Stimulated activated naive CD8-positive, alpha-beta T cell treated with anti-CD3 and anti-CD28 coated beads, Interleukin-15, amount 100 ng/mL, for 72 hours (primary cell): ENCODE measurements around the gene MANBA.

Source experiments
- ATAC-seq: fragments of 150-1000 bp; cut with Tn5 transposase; 2 replicates; pipeline ENCODE4 v1.10.0; 2021; ENCODE audit warnings: mild to moderate bottlenecking, moderate library complexity
- DNase-seq, 2 donors: peaks; one replicate each; pipeline ENCODE4 v3.0.0; 2021 to 2022
- H3K27ac Mint-ChIP-seq, 2 donors: one replicate each; pipeline ENCODE4 v1.8.0; 2022; ENCODE audit warnings: mild to moderate bottlenecking in 2 of 2, mixed read lengths in 2 of 2, moderate library complexity in 2 of 2
- H3K27me3 Mint-ChIP-seq: one replicate; pipeline ENCODE4 v1.8.0; 2022; ENCODE audit warnings: mixed read lengths
- H3K4me1 Mint-ChIP-seq: one replicate; pipeline ENCODE4 v1.8.0; 2022; ENCODE audit warnings: mild to moderate bottlenecking, mixed read lengths
- H3K4me3 Mint-ChIP-seq, 2 donors: one replicate each; pipeline ENCODE4 v1.8.0; 2022; ENCODE audit warnings: mild to moderate bottlenecking in 2 of 2, mixed read lengths in 2 of 2, moderate library complexity in 1 of 2
- H3K9me3 Mint-ChIP-seq, 2 donors: one replicate each; pipeline ENCODE4 v1.8.0; 2022; ENCODE audit warnings: mixed read lengths in 2 of 2

The MANBA gene

DNA sequence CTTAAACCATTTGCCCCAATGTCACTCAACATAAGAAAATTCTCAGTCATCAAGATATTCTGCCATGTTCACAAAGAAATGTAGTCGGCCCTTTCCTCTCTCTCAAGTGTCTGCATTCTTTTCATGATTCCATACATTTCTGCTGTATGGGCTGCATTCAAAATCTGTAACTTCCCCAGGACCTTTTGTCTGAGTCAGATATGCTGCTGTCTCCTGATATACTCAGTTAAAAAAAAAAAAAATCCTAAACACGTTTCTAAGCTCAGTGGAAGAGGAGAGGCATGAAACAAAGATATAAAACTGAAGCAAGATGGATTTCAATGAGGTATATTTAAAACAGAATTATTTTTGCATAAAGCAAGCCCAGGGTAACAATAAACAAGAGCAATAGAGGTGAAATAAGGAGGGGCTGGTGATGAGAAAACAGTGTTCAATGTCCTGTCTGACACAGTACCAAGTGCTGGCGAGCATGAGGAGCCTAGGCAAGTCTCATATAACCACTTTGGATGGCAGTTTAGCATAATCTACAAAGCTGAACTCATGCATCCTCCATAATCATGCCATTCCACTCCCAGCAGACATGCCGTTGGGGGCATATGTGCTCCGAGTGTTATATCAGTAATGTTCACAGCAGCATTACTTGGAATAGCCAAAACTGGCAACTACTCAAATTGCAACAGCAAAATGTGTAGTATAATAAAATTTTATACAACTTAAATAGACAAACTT lies 76.7 kb downstream of the MANBA start:
- no peak overlapping the region for H3K27ac Mint-ChIP-seq
- DNase-seq (no peak), ATAC-seq (no peak)
- H3K27me3 Mint-ChIP-seq, result no peaks in the 10 kb centered on the region
- no peaks in the 10 kb centered on the region for H3K9me3 Mint-ChIP-seq
- no peak overlapping the region for H3K4me3 Mint-ChIP-seq
- H3K4me1 Mint-ChIP-seq, result no peaks in the 10 kb centered on the region

DNA sequence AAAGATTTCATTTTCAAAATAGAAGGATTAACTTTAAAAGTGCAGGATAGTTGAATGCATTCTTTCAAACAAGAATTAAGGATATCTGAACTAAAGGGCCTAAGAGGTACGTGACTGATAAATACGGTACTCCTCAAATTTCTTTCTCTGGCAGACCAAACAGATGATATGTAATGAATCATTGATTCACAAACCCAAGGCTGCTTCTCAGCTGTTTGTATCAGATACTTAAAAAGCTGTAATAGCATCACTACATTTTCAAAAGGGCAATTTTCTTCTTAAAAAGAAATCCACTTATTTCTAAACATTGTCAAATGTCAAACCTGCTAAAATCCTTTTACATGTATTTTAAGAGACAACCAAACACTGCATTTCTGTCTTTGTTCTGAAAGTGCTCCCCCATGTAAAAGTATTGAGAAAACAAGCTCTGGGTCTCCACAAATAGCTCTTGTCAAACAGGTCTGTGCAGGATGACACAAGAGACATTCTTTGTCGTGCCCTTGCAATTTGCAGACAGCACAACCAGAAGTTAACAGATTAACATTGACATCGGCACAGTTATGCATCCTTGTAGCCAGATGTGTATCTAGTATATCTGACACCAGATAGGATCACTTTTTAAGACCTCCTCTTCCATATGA lies 82.0 kb downstream of the MANBA start:
- DNase-seq (no peak), ATAC-seq (no peak)
- Mint-ChIP-seq H3K4me3 (no peak overlapping the region), H3K27ac (no peak overlapping the region), H3K9me3 (no peaks in the 10 kb centered on the region), H3K4me1 (peaks cover 6% of the 10 kb centered on the region), H3K27me3 (no peaks in the 10 kb centered on the region)

DNA sequence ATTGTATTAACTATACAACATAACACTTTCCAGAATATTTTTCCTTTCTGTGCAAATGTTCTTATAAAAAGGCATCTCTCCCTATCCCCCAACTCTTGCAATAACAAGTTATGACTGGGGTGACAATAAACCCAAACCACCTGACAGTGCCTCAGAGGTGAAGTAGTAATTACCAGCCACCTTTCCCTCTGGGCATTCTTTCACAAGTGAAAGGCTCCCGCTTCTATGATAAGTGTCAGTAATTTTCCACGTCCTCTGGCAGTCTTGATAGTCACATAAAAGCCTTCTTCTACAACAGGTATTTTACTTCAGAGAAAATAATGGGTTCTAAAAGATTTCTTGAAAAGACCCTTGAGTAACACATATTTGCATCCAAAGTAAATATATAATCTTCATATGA lies 82.7 kb downstream of the MANBA start:
- ATAC-seq (no peak), DNase-seq (no peak)
- Mint-ChIP-seq H3K27me3 (no peaks in the 10 kb centered on the region), H3K4me3 (no peak overlapping the region), H3K4me1 (peaks cover 6% of the 10 kb centered on the region), H3K27ac (no peak overlapping the region), H3K9me3 (no peaks in the 10 kb centered on the region)

DNA sequence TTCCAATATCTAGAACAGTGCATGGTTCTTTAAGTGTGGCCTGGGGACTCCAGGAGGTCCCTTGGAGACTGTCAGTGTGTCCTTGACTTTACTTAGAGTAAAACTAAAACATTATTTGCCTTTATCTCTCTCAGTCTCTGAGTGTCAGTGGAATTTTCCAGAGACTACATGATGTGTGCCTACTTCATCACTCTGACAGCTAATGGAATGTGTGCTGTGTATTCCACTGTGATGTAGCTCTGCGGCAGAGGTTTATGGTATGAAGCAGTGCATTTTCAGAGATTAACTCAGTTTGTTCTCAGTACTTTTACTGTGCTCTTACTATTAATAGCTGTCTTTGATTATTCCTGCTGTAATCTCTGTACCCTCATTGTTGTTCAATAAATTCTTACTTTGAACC lies 85.6 kb downstream of the MANBA start:
- Mint-ChIP-seq H3K27me3 (no peaks in the 10 kb centered on the region), H3K9me3 (no peaks in the 10 kb centered on the region)
- no peak for ATAC-seq

DNA sequence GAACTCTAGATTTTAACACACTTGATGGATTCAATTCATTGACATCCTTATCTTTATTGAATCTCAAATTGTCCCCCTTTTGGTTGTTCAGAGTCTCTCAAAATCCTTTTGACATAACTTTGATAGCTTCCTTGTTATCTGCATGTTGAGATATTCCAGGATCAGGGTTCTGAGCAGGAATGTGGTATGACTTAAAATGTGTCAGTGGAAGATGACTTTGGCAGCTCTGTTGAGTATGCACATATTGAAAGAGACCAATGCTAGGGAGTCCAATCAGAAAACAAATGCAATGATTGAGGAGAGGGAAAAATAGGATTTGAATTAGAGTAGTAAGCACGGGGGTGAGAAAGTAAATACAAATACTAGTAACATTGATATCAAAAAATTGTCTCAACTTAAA lies 93.8 kb downstream of the MANBA start:
- no peak overlapping the region for H3K27ac Mint-ChIP-seq
- H3K9me3 Mint-ChIP-seq, result no peaks in the 10 kb centered on the region
- no peaks in the 10 kb centered on the region for H3K4me1 Mint-ChIP-seq
- no peak overlapping the region for H3K4me3 Mint-ChIP-seq
- ATAC-seq, result no peak
- DNase-seq, result no peak
- H3K27me3 Mint-ChIP-seq, result no peaks in the 10 kb centered on the region

More for the DNA sequence above, 85.6 kb downstream of the MANBA start:
- no peak for DNase-seq
- Mint-ChIP-seq H3K27ac (no peak overlapping the region), H3K4me3 (no peak overlapping the region), H3K4me1 (peaks cover 6% of the 10 kb centered on the region)

DNA sequence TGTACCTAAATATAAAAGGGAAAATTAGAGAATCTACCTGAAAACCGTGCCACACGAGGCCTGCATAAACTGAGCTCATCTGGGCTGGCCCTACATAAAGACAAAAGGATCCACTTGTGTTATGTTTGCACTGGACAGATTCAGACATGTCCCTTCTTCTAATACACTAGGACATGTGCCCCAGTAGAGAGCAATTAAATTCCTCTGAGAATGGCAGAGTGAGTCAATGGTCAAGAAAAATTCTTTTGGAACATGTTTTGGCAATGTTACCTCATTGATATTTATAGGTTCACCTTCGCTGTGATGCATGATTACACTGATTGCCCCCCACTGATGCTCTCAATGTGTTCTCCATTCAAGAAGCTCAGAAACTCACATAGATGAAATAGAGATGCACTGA lies 95.2 kb downstream of the MANBA start:
- ATAC-seq, result no peak
- DNase-seq, result no peak
- Mint-ChIP-seq H3K4me3 (no peak overlapping the region), H3K27me3 (no peaks in the 10 kb centered on the region), H3K9me3 (no peaks in the 10 kb centered on the region), H3K27ac (no peak overlapping the region), H3K4me1 (no peaks in the 10 kb centered on the region)

DNA sequence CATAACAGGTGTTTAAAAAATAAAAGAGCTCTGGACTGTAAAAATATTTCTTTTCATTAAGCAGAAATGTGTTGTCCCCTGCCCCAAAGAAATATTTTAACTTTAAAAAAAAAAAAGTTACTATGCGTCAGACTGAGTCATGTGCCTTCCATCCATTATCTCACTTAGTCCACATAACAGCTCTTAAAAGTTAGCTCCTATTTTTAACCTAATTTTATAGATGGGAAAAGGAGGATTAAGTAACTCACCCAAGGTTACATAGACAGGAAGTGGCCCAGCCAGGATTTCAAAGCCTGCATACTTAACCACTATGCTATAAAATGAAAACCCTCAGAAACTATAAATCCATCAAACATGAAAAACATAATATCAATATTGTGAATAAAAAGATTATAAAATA lies 97.7 kb downstream of the MANBA start:
- no peak overlapping the region for H3K27ac Mint-ChIP-seq
- no peaks in the 10 kb centered on the region for H3K9me3 Mint-ChIP-seq
- DNase-seq, result no peak
- no peak for ATAC-seq
- H3K27me3 Mint-ChIP-seq, result no peaks in the 10 kb centered on the region
- H3K4me1 Mint-ChIP-seq, result no peaks in the 10 kb centered on the region
- H3K4me3 Mint-ChIP-seq, result no peak overlapping the region

DNA sequence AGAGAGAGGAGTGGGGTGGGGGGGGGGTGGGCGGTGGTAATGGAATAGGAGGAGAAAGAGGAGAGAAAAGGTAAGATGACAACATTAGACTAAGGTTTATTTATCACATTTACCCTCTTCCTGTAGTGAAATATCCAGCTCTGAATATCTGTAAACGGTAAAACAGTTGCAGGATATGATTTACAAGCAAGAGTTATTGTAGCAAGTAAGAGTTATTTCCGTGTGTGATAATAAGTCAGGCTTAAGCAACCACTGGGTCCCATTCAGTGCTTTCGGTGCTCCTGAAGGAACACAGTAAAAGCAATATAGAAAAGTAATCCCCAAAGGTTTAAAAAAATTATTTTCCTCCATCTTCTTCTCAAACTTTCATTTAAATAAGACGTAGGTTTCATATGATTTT lies 103.6 kb downstream of the MANBA start:
- DNase-seq, result no peak
- no peak for ATAC-seq
- no peaks in the 10 kb centered on the region for H3K9me3 Mint-ChIP-seq
- H3K4me1 Mint-ChIP-seq, result no peaks in the 10 kb centered on the region
- no peak overlapping the region for H3K27ac Mint-ChIP-seq
- no peaks in the 10 kb centered on the region for H3K27me3 Mint-ChIP-seq
- no peak overlapping the region for H3K4me3 Mint-ChIP-seq

DNA sequence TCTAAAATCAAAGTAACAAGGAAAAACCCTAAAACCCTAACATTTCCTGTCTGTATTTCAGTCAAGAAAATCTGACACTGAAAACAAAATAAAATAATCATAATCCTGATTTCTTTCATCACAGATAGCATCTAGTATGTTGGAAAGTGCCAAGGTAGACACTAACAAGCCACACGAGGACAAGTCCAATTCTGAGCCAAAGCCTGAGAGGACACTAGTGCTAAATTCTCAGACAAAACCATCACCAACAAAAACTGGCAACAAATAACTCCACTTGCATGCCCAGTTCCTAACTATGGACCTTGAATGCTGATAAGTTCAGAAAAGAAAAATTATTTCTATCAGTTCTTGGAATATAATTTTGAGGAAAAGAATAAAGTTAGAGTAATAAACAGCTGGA lies 113.7 kb downstream of the MANBA start:
- H3K27me3 Mint-ChIP-seq, result no peaks in the 10 kb centered on the region
- peaks cover 15% of the 10 kb centered on the region for H3K4me1 Mint-ChIP-seq
- ATAC-seq (no peak), DNase-seq (no peak)
- H3K27ac Mint-ChIP-seq, result no peak overlapping the region
- H3K4me3 Mint-ChIP-seq, result no peak overlapping the region
- H3K9me3 Mint-ChIP-seq, result no peaks in the 10 kb centered on the region

DNA sequence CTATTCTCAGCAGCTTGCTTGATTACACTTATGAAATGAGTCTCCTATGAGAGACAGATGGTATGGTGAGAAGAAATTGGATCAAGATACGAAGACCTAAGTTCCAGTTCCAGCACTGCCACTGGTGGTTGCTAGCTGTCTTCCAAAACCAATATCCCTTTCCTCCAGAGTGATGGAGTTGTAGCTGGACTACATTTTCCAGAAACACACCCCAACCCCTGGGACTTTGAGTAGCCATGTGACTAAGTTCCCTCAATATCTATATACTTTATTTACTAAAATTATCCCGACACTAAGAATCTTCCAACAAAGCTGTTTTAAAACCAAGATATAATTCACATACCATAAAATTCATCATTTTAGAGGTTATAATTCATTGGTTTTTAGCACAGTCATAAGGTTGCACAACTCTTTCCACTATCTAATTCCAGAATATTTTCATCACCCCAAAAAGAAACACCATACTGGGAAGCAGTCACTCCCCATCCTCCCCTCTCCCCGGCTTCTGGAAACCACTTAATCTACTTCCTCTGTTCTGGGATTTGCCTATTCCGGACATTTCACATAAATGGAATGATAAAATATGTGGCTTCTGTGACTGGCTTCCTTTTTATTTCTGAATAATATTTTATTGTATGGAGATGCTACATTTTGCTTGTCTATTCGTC lies 118.0 kb downstream of the MANBA start:
- H3K27ac Mint-ChIP-seq, result no peak overlapping the region

DNA sequence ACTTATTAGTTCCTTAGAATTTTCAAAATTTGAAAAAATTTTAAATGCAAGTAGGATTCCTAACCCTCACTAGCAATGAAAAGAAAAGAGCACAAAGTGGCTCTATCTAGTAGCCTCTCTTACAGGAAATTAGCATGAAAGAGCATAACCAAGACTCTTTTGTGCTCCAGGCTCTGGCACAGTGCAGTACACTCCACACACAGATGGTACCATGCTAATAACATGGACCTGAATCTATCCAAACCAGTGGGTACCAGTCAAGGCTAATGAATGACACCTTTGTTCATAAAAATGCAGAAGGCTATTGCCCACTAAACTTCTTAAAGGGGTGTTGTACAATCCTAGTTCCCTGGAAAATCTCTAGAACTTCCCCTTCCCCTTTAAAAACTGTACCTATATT lies 119.0 kb downstream of the MANBA start:
- no peak overlapping the region for H3K4me3 Mint-ChIP-seq
- DNase-seq (no peak), ATAC-seq (no peak)
- H3K27ac Mint-ChIP-seq, result no peak overlapping the region
- H3K9me3 Mint-ChIP-seq, result no peaks in the 10 kb centered on the region
- H3K27me3 Mint-ChIP-seq, result no peaks in the 10 kb centered on the region
- H3K4me1 Mint-ChIP-seq, result peaks cover 11% of the 10 kb centered on the region

More for the DNA sequence above, 118.0 kb downstream of the MANBA start:
- DNase-seq (no peak), ATAC-seq (no peak)
- Mint-ChIP-seq H3K4me3 (no peak overlapping the region), H3K9me3 (no peaks in the 10 kb centered on the region), H3K27me3 (no peaks in the 10 kb centered on the region), H3K4me1 (peaks cover 20% of the 10 kb centered on the region)

DNA sequence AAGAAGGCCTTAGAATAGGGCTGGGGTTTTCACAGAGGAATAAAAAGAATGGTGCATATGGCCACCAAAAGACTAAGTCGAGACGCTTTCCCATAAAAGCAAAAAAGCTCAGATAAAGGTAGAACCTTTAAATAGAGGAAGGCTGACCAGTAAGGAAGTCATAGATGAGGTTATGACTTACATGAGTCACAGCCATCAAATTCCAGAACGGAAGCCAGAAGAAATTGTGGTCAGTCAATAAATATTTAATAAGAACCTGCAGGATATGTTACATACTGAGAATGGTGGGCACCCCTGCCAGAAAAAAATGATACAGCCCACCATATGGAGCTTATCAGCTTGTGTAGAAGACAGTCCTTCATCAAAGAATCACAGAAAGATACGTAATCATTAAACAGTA lies 120.1 kb downstream of the MANBA start:
- H3K4me1 Mint-ChIP-seq, result peaks cover 5% of the 10 kb centered on the region
- H3K9me3 Mint-ChIP-seq, result no peaks in the 10 kb centered on the region
- ATAC-seq (no peak), DNase-seq (no peak)
- no peak overlapping the region for H3K4me3 Mint-ChIP-seq
- H3K27me3 Mint-ChIP-seq, result no peaks in the 10 kb centered on the region
- H3K27ac Mint-ChIP-seq, result peak overlapping the region in 1 of 2 donors; percentile 28

DNA sequence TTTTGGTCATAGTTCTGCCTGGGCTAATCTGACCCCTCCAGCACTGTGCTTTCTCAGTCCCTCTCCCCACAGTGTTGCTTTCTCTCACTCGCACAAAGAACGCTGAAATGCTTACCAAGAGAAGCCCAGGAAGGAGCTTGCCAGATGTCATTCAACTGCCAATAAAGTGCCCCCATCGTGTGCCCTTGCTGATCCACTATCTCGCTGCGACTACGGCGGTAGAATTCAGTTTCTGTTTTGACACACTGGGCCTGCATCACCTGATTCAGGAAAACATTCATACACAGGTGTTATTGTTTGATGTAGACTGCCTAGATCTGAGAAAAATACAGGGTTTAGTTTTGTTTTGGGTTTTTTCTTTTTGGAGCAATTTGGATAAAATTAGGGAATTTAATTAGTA lies 121.2 kb downstream of the MANBA start:
- DNase-seq (no peak), ATAC-seq (no peak)
- H3K27ac Mint-ChIP-seq, result no peak overlapping the region
- no peaks in the 10 kb centered on the region for H3K27me3 Mint-ChIP-seq
- peak overlapping the region; percentile 68 to 69 for H3K4me3 Mint-ChIP-seq
- H3K4me1 Mint-ChIP-seq, result peaks cover 9% of the 10 kb centered on the region
- H3K9me3 Mint-ChIP-seq, result no peaks in the 10 kb centered on the region

DNA sequence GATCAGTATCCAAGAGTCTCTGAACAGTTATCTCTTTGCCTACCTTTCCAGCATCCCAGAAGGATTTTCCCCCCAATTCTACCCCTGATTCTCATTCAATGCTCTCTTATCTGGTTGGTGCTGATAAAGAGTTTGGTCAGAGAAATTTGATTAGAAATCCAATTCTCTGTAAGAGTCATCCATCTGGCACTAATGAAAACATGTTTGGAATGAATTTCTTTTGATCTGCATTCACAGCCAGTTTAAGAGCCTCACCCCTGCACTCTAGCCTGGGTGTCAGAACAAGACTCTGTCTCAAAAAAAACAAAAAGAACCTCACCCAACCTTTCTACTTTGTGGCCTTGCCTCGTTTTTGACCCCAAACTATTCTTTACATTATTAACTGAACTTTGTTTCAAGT lies 122.1 kb downstream of the MANBA start:
- DNase-seq (no peak), ATAC-seq (no peak)
- Mint-ChIP-seq H3K9me3 (no peaks in the 10 kb centered on the region), H3K27ac (peak overlapping the region in 1 of 2 donors; percentile 67), H3K4me3 (no peak overlapping the region), H3K27me3 (no peaks in the 10 kb centered on the region), H3K4me1 (peaks cover 11% of the 10 kb centered on the region)

DNA sequence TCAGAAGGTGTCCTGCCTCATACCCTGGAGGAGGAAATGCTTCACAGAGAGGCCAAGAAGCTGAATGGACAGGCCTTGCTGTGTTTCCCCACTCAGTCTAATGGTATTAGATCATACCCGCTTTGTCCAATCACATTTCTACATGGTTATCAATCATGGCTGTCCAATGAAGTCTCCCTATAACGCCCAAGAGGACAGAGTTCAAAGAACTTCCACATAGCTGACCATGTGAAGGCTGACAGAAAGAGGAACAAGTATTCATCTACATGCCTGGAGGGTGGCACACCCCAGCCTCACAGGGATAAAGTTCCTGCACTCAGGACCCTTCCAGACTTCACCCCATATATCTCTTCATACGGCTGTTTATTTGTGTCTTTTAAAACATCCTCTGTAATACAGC lies 123.4 kb downstream of the MANBA start:
- Mint-ChIP-seq H3K27me3 (no peaks in the 10 kb centered on the region), H3K4me1 (peaks cover 11% of the 10 kb centered on the region), H3K4me3 (no peak overlapping the region), H3K27ac (no peak overlapping the region), H3K9me3 (no peaks in the 10 kb centered on the region)
- no peak for DNase-seq
- ATAC-seq, result no peak

DNA sequence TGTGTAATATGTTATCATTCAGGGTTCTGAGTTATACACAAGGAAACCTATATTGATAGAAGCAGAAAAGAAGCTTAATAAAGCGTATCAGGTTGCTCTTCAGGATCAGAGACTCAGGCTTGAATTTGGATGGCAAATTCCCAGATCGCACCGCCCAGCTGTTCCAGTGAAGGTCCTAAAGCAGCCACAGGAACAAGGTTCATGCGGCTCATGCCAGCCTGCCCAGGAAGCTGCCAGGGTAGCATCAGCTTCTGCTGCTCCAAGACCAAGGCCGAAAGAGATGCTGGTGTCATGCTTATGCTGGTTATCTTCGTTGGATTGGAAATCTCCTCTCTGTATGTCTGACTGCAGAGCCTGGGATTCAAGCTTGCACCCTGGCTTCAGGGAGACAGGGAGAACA lies 127.7 kb downstream of the MANBA start:
- DNase-seq, result no peak
- H3K9me3 Mint-ChIP-seq, result no peaks in the 10 kb centered on the region
- H3K4me1 Mint-ChIP-seq, result peaks cover 47% of the 10 kb centered on the region
- H3K27ac Mint-ChIP-seq, result no peak overlapping the region
- no peak overlapping the region for H3K4me3 Mint-ChIP-seq
- no peak for ATAC-seq
- H3K27me3 Mint-ChIP-seq, result no peaks in the 10 kb centered on the region
